IMR-90 (cell line): ENCODE measurements around the gene SPATA18. TPM values are rescaled to one million over a fixed set of nuclear protein-coding genes. Genes with fewer than 3 reads are reported as not detected.

Experiments
- ATAC-seq: fragments of 200-7000 bp; cut with Tn5 transposase; 2 replicates; pipeline ENCODE4 v1.9.1; 2020; ENCODE audit warnings: low read depth, mild to moderate bottlenecking, moderate library complexity
- BruUV-seq: library from RNA; stranded (reverse); fragments of 400-500 nt; replicated peaks from 2 replicates; lab custom pipeline; 2021; lab: Mats Ljungman, UMichigan
- CTCF ChIA-PET: fragments of 300-600 bp; formaldehyde crosslinking; extraction: SDS; loops from one replicate; lab custom pipeline; 2021; ENCODE audit warnings: antibody characterized with exemption; lab: Yijun Ruan, JAX
- POLR2A ChIA-PET: fragments of 300-600 bp; sonication (Branson Sonifier 250); formaldehyde crosslinking; loops from one replicate; lab custom pipeline; 2022; ENCODE audit warnings: antibody characterized with exemption; ENCODE audit not compliant: unreplicated experiment; lab: Charles Lee
- DNase-seq: peaks from one replicate; pipeline ENCODE4 v3.0.0; 2013
- H2AFZ ChIP-seq: replicated peaks from 2 replicates; pipeline ENCODE3; 2013; ENCODE audit warnings: low read length, mild to moderate bottlenecking; ENCODE audit not compliant: poor library complexity
- H2AK5ac ChIP-seq: 2 replicates; pipeline ENCODE4 v1.6.1; 2013; ENCODE audit warnings: low read depth, low read length, inconsistent platforms
- H2AK9ac ChIP-seq: replicated peaks from 2 replicates; pipeline ENCODE3; 2013; ENCODE audit warnings: mild to moderate bottlenecking, low read depth, low read length, moderate library complexity; ENCODE audit not compliant: poor library complexity
- H2BK120ac ChIP-seq: 2 replicates; pipeline ENCODE4 v1.6.1; 2013; ENCODE audit warnings: low read depth, low read length, inconsistent platforms
- H2BK15ac ChIP-seq: 3 replicates; pipeline ENCODE4 v1.6.1; 2013; ENCODE audit warnings: low read depth, low read length, inconsistent platforms
- H2BK20ac ChIP-seq: 2 replicates; pipeline ENCODE4 v1.6.1; 2013; ENCODE audit warnings: low read depth, mild to moderate bottlenecking, inconsistent platforms, low read length, moderate library complexity
- H2BK5ac ChIP-seq: 2 replicates; pipeline ENCODE4 v1.6.1; 2013; ENCODE audit warnings: mild to moderate bottlenecking, low read depth, low read length, inconsistent platforms; ENCODE audit not compliant: poor library complexity, severe bottlenecking
- H3K14ac ChIP-seq: replicated peaks from 2 replicates; pipeline ENCODE4 v1.6.1; 2013; ENCODE audit warnings: low read depth, low read length, inconsistent platforms
- H3K18ac ChIP-seq: 2 replicates; pipeline ENCODE4 v1.6.1; 2013; ENCODE audit warnings: low read depth, low read length, control low read depth
- H3K23ac ChIP-seq: 2 replicates; pipeline ENCODE4 v1.6.1; 2013; ENCODE audit warnings: low read depth, low read length, inconsistent platforms
- H3K27ac ChIP-seq: 2 replicates; pipeline ENCODE4 v1.5.1; 2013; ENCODE audit warnings: mild to moderate bottlenecking, control low read depth, low read length; ENCODE audit not compliant: insufficient read depth
- H3K27me3 ChIP-seq: 2 replicates; pipeline ENCODE4 v1.6.1; 2013; ENCODE audit warnings: low read length; ENCODE audit not compliant: control insufficient read depth, insufficient read depth
- H3K36me3 ChIP-seq: 2 replicates; pipeline ENCODE4 v1.6.1; 2013; ENCODE audit warnings: low read length, mixed read lengths; ENCODE audit not compliant: control insufficient read depth, insufficient read depth
- H3K4ac ChIP-seq: 2 replicates; pipeline ENCODE4 v1.6.1; 2013; ENCODE audit warnings: low read depth, low read length, inconsistent platforms
- H3K4me1 ChIP-seq: 2 replicates; pipeline ENCODE4 v1.6.1; 2013; ENCODE audit warnings: low read length, mixed read lengths; ENCODE audit not compliant: control insufficient read depth, insufficient read depth
- H3K4me2 ChIP-seq: 2 replicates; pipeline ENCODE4 v1.6.1; 2013; ENCODE audit warnings: low read depth, mild to moderate bottlenecking, control low read depth, low read length, moderate library complexity
- H3K4me3 ChIP-seq: 2 replicates; pipeline ENCODE4 v1.5.1; 2013; ENCODE audit warnings: low read depth, mild to moderate bottlenecking, control low read depth, low read length, moderate library complexity; ENCODE audit not compliant: insufficient read depth
- H3K56ac ChIP-seq: 2 replicates; pipeline ENCODE4 v1.6.1; 2013; ENCODE audit warnings: low read length, inconsistent platforms; ENCODE audit not compliant: insufficient read depth; ENCODE audit errors: extremely low read depth
- H3K79me1 ChIP-seq, 2 experiments: 2 replicates each; pipeline ENCODE4 v1.6.1; 2013; ENCODE audit warnings: low read length in 2 of 2, inconsistent platforms in 1 of 2, low read depth in 1 of 2
- H3K9ac ChIP-seq: 2 replicates; pipeline ENCODE4 v1.6.1; 2013; ENCODE audit warnings: low read depth, low read length, control low read depth
- H3K9me1 ChIP-seq: 2 replicates; pipeline ENCODE4 v1.6.1; 2013; ENCODE audit warnings: low read length, inconsistent platforms; ENCODE audit not compliant: insufficient read depth
- H3K9me3 ChIP-seq: 2 replicates; pipeline ENCODE4 v1.6.1; 2013; ENCODE audit warnings: low read length; ENCODE audit not compliant: control insufficient read depth, insufficient read depth
- H4K20me1 ChIP-seq: 2 replicates; pipeline ENCODE4 v1.6.1; 2013; ENCODE audit warnings: low read length, inconsistent platforms; ENCODE audit not compliant: insufficient read depth
- H4K5ac ChIP-seq: 2 replicates; pipeline ENCODE4 v1.6.1; 2013; ENCODE audit warnings: mild to moderate bottlenecking, low read depth, low read length, control low read depth
- H4K8ac ChIP-seq, 2 experiments: 2 replicates each; pipeline ENCODE4 v1.6.1; 2013; ENCODE audit warnings: low read depth in 2 of 2, low read length in 2 of 2, control low read depth in 1 of 2, inconsistent platforms in 1 of 2
- H4K91ac ChIP-seq: 2 replicates; pipeline ENCODE4 v1.6.1; 2013; ENCODE audit warnings: low read depth, low read length, inconsistent platforms; ENCODE audit not compliant: insufficient read depth
- BHLHE40 ChIP-seq: fragments of 150-350 bp; IDR thresholded peaks from 2 replicates; pipeline ENCODE4 v1.6.1; 2016; ENCODE audit warnings: mild to moderate bottlenecking, low read depth, low read length
- CHD1 ChIP-seq: IDR thresholded peaks from 2 replicates; pipeline ENCODE4 v1.6.1; 2012; ENCODE audit warnings: low read depth, low read length, improper control_type of control experiment
- ELK1 ChIP-seq: fragments of 150-350 bp; IDR thresholded peaks from 2 replicates; pipeline ENCODE4 v1.6.1; 2016; ENCODE audit warnings: low read depth, mild to moderate bottlenecking, low read length, moderate library complexity, borderline replicate concordance
- FOS ChIP-seq: fragments of 150-350 bp; IDR thresholded peaks from 2 replicates; pipeline ENCODE4 v1.6.1; 2016; ENCODE audit warnings: low read depth, low read length
- MAFK ChIP-seq: IDR thresholded peaks from 2 replicates; pipeline ENCODE4 v1.6.1; 2012; ENCODE audit warnings: low read depth, low read length, improper control_type of control experiment
- NFE2L2 ChIP-seq: fragments of 150-350 bp; IDR thresholded peaks from 2 replicates; pipeline ENCODE4 v1.6.1; 2016; ENCODE audit warnings: low read depth, mild to moderate bottlenecking, low read length
- POLR2A ChIP-seq: IDR thresholded peaks from 2 replicates; pipeline ENCODE4 v1.6.1; 2012; ENCODE audit warnings: mild to moderate bottlenecking, low read depth, low read length
- RAD21 ChIP-seq: IDR thresholded peaks from 2 replicates; pipeline ENCODE4 v1.6.1; 2012; ENCODE audit warnings: low read length, improper control_type of control experiment
- RCOR1 ChIP-seq: IDR thresholded peaks from 2 replicates; pipeline ENCODE4 v1.6.1; 2012; ENCODE audit warnings: mild to moderate bottlenecking, low read length, improper control_type of control experiment; ENCODE audit not compliant: insufficient replicate concordance
- WGBS, 2 experiments: methylation state at CpG; one replicate each; pipeline versions ENCODE4 v1.1.5 to v1.1.7; 2013; ENCODE audit warnings: missing lambda C conversion rate in 2 of 2; ENCODE audit not compliant: insufficient read length in 1 of 2; ENCODE audit errors: extremely low coverage in 2 of 2; 5-methylcytosine and 5-hydroxymethylcytosine counted together
- dilution Hi-C: fragments of 300-500 bp; cut with HindIII; formaldehyde crosslinking; loops from one replicate; pipeline ENCODE4 v1.14.3; 2018; ENCODE audit warnings: low sequenced_read_pairs; ENCODE audit not compliant: unreplicated experiment
- in situ Hi-C: fragments of 300-500 bp; cut with MboI; formaldehyde crosslinking; loops from 3 replicates; pipeline ENCODE4 v1.14.3; 2019; ENCODE audit warnings: low sequenced_read_pairs, inconsistent platforms, mixed read lengths
- intact Hi-C: fragments of 100-400 bp; cut with micrococcal nuclease; formaldehyde crosslinking; loops from 2 replicates; pipeline ENCODE4 v1.10.0; 2022
- polyA plus RNA-seq, 3 experiments: library from polyadenylated mRNA; depleted of rRNA; stranded (reverse); fragments of >200 nt; gene quantifications; 2 replicates each; pipeline ENCODE4 v1.2.3, GENCODE V29; 2012; ENCODE audit warnings: low replicate concordance in 1 of 3
- total RNA-seq: library from RNA; depleted of rRNA; stranded (reverse); fragments of >200 nt; gene quantifications from 2 replicates; pipeline ENCODE4 v1.2.3, GENCODE V29; 2012

Gene SPATA18
- total and polyA plus RNA-seq, 2 of the 4 experiments (the other 2 are of a cell fraction), result 3.0 to 4.7 TPM

DNA sequence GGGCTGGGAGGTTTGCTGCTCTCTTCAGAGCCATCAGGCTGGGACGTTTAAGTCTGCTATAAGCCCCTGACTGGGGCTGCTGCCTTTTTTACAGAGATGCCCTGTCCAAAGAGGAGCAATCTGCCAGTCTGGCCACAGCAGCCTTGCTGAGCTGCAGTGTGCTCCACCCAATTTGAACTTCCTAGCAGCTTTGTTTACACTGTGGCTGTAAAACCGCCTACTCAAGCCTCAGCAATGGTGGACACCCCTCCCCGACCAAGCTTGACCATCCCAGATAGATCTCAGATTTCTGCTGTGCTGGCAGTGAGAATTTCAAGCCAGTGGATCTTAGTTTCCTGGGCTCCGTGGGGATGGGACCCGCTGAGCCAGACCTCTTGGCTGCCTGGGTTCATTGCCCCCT is 40.7 kb downstream of the SPATA18 start:
- H3K9me3 ChIP-seq, result no peaks in the 10 kb centered on the region
- H4K8ac ChIP-seq, result no peak overlapping the region
- no peak overlapping the region for H3K4me3 ChIP-seq
- no peak overlapping the region for H3K27ac ChIP-seq
- H3K79me1 ChIP-seq, result no peaks in the 10 kb centered on the region
- TF ChIP-seq POLR2A, result no peak
- no peak for TF ChIP-seq ELK1
- no peak for TF ChIP-seq RCOR1
- TF ChIP-seq RAD21, result no peak
- no peak for TF ChIP-seq NFE2L2
- no peak for TF ChIP-seq MAFK
- no peak for TF ChIP-seq BHLHE40
- TF ChIP-seq CHD1, result no peak
- TF ChIP-seq FOS, result no peak
- POLR2A ChIA-PET, result no interaction called here
- no peak overlapping the region for H3K9ac ChIP-seq
- DNase-seq (peak; percentile 62), ATAC-seq (peak; percentile 97)
- in situ Hi-C loops (loop anchor here (25.0 kb wide), 1 partner anchor 96 kb away; no protein-coding TSS in a partner anchor), intact Hi-C loops (loop anchor here (5.0 kb wide), 1 partner anchor 40 kb away; the partner anchor contains the start of gene SPATA18), dilution Hi-C loops (no loop called here)
- no peak overlapping the region for H2BK5ac ChIP-seq
- CTCF ChIA-PET, result no interaction called here
- no peak overlapping the region for H2AK9ac ChIP-seq
- H3K4me2 ChIP-seq, result no peak overlapping the region
- no peak overlapping the region for H3K18ac ChIP-seq
- no peak overlapping the region for H3K14ac ChIP-seq
- no peak overlapping the region for H2BK120ac ChIP-seq
- H4K91ac ChIP-seq, result no peak overlapping the region
- BruUV-seq, result no TSS peak
- H4K5ac ChIP-seq, result no peak overlapping the region
- H3K4me1 ChIP-seq, result no peaks in the 10 kb centered on the region; the same call in 1 of the 2 replicates
- no peak overlapping the region for H2AK5ac ChIP-seq
- H4K20me1 ChIP-seq, result no peaks in the 10 kb centered on the region
- H2BK20ac ChIP-seq, result no peak overlapping the region
- no peak overlapping the region for H2AFZ ChIP-seq
- no CpG with 5 or more reads among the region's 5 CpGs for WGBS, 2 experiments
- no peak overlapping the region for H2BK15ac ChIP-seq
- H3K9me1 ChIP-seq, result no peaks in the 10 kb centered on the region
- no peaks in the 10 kb centered on the region for H3K27me3 ChIP-seq
- peak overlapping the region; percentile 6; the same call in 1 of the 2 replicates for H3K56ac ChIP-seq
- H3K36me3 ChIP-seq, result no peaks in the 10 kb centered on the region
- no peak overlapping the region for H3K23ac ChIP-seq
- no peak overlapping the region for H3K4ac ChIP-seq
